Caco-2 (cell line): ENCODE results near the gene RNF114. TPM values are rescaled to one million over a fixed set of nuclear protein-coding genes. Genes with fewer than 3 reads are reported as not detected.

ENCODE experiments used
- BruUV-seq: library from RNA; stranded (reverse); fragments of 400-500 nt; replicated peaks from 2 replicates; lab custom pipeline; 2021; lab: Mats Ljungman, UMichigan
- CTCF ChIA-PET: fragments of 300-600 bp; sonication (Branson Sonifier 250); formaldehyde crosslinking; loops from one replicate; lab custom pipeline; 2022; ENCODE audit warnings: antibody characterized with exemption; lab: Charles Lee
- POLR2A ChIA-PET: fragments of 300-600 bp; sonication (Branson Sonifier 250); formaldehyde crosslinking; loops from one replicate; lab custom pipeline; 2022; ENCODE audit warnings: antibody characterized with exemption; lab: Charles Lee
- DNase-seq, 2 experiments: peaks; one replicate each; pipeline versions ENCODE4 v3.0.0 to v3.0.0-alpha.2; 2020 to 2022
- H3K27me3 ChIP-seq: replicated peaks from 2 replicates; pipeline ENCODE4 v1.6.0; 2011; ENCODE audit warnings: low read length; ENCODE audit not compliant: control insufficient read depth, insufficient read depth
- H3K36me3 ChIP-seq: 2 replicates; pipeline ENCODE4 v1.5.1; 2011; ENCODE audit warnings: low read length; ENCODE audit not compliant: control insufficient read depth, insufficient read depth
- H3K4me1 ChIP-seq: fragments of 250-450 bp; sonication (Bioruptor Pico); 2 replicates; pipeline ENCODE4 v1.5.1; 2020; ENCODE audit warnings: mild to moderate bottlenecking
- H3K4me3 ChIP-seq: 2 replicates; pipeline ENCODE4 v1.5.1; 2011; ENCODE audit warnings: low read depth, mild to moderate bottlenecking, control low read depth, low read length
- H3K9me3 ChIP-seq: fragments of 250-450 bp; sonication (Bioruptor Pico); 2 replicates; pipeline ENCODE4 v1.5.1; 2020; ENCODE audit warnings: mild to moderate bottlenecking, moderate library complexity
- H3K27ac Mint-ChIP-seq: one replicate; pipeline ENCODE4 v1.8.0; 2022; ENCODE audit warnings: mixed read lengths; ENCODE audit not compliant: unreplicated experiment
- H3K27me3 Mint-ChIP-seq: one replicate; pipeline ENCODE4 v1.8.0; 2022; ENCODE audit warnings: mixed read lengths; ENCODE audit not compliant: insufficient read depth, unreplicated experiment
- H3K36me3 Mint-ChIP-seq: one replicate; pipeline ENCODE4 v1.8.0; 2022; ENCODE audit warnings: mild to moderate bottlenecking, mixed read lengths; ENCODE audit not compliant: insufficient read depth, unreplicated experiment
- H3K4me1 Mint-ChIP-seq: one replicate; pipeline ENCODE4 v1.8.0; 2022; ENCODE audit warnings: low read depth, mixed read lengths; ENCODE audit not compliant: unreplicated experiment
- H3K4me3 Mint-ChIP-seq: one replicate; pipeline ENCODE4 v1.8.0; 2022; ENCODE audit warnings: mild to moderate bottlenecking, moderate library complexity, mixed read lengths; ENCODE audit not compliant: unreplicated experiment
- H3K9me3 Mint-ChIP-seq: one replicate; pipeline ENCODE4 v1.8.0; 2022; ENCODE audit warnings: mixed read lengths; ENCODE audit not compliant: unreplicated experiment
- intact Hi-C: fragments of 100-400 bp; cut with micrococcal nuclease; formaldehyde crosslinking; loops from one replicate; pipeline ENCODE4 v1.10.0; 2022; ENCODE audit not compliant: unreplicated experiment
- total RNA-seq: library from RNA; stranded (reverse); gene quantifications from 2 replicates; pipeline ENCODE4 v1.2.3, GENCODE V29; 2022
- TF ChIP-seq, protein P1 (sequence below), 2 experiments: fragments of 200-600 bp in 1 of 2; IDR thresholded peaks; 1 replicate in 1 of 2; 2 replicates in 1 of 2; pipeline versions ENCODE4 v1.5.1 to v1.8.0; 2011 to 2022; ENCODE audit warnings: antibody characterized with exemption in 1 of 2, control low read depth in 1 of 2, inconsistent platforms in 1 of 2, low read depth in 1 of 2, low read length in 1 of 2, mild to moderate bottlenecking in 1 of 2, moderate library complexity in 1 of 2; ENCODE audit not compliant: insufficient read depth in 1 of 2, severe bottlenecking in 1 of 2, unreplicated experiment in 1 of 2

Gene RNF114
- total RNA-seq, 1 experiment from 2014 or later = 154 TPM

- peaks cover 1% of the 10 kb centered on the region; the same call in 1 of the 2 replicates for H3K36me3 ChIP-seq
- H3K27ac Mint-ChIP-seq = no peak overlapping the region
- H3K4me1 Mint-ChIP-seq = peaks cover 11% of the 10 kb centered on the region
- intact Hi-C loops = no loop called here
- DNase-seq = no peak
- no peak overlapping the region for H3K4me3 ChIP-seq
- CTCF ChIA-PET = interaction anchor here (0.7 to 2.6 kb wide), 4 partner anchors 10 to 482 kb away, joined by 3 to 23 read pairs (median 8); no protein-coding TSS in a partner anchor
- no TSS peak for BruUV-seq
- TF ChIP-seq, protein P1, sequence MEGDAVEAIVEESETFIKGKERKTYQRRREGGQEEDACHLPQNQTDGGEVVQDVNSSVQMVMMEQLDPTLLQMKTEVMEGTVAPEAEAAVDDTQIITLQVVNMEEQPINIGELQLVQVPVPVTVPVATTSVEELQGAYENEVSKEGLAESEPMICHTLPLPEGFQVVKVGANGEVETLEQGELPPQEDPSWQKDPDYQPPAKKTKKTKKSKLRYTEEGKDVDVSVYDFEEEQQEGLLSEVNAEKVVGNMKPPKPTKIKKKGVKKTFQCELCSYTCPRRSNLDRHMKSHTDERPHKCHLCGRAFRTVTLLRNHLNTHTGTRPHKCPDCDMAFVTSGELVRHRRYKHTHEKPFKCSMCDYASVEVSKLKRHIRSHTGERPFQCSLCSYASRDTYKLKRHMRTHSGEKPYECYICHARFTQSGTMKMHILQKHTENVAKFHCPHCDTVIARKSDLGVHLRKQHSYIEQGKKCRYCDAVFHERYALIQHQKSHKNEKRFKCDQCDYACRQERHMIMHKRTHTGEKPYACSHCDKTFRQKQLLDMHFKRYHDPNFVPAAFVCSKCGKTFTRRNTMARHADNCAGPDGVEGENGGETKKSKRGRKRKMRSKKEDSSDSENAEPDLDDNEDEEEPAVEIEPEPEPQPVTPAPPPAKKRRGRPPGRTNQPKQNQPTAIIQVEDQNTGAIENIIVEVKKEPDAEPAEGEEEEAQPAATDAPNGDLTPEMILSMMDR (IDR thresholded peaks at IDR 0.05; ENCODE audit: insufficient read depth in 1 of 2, low read depth in 1 of 2, low read length in 1 of 2, severe bottlenecking in 1 of 2, unreplicated experiment in 1 of 2) = no peak
- POLR2A ChIA-PET = interaction anchor here (0.6 to 1.1 kb wide), 4 partner anchors 23 to 165 kb away, joined by 3 to 5 read pairs (median 4); no protein-coding TSS in a partner anchor
- no peak overlapping the region for H3K4me3 Mint-ChIP-seq
- no peaks in the 10 kb centered on the region for H3K27me3 Mint-ChIP-seq
- H3K9me3 Mint-ChIP-seq = no peaks in the 10 kb centered on the region
- H3K9me3 ChIP-seq = no peaks in the 10 kb centered on the region
- no peaks in the 10 kb centered on the region for H3K27me3 ChIP-seq
- H3K36me3 Mint-ChIP-seq = peaks cover 6% of the 10 kb centered on the region
- peaks cover 10% of the 10 kb centered on the region; the same call in 1 of the 2 replicates for H3K4me1 ChIP-seq
Measured at GRCh38 chr20:49989234-49990065, 53.3 kb downstream of the RNF114 start.

GRCh38 chr20:49990271-49990720 lies 54.1 kb downstream of the RNF114 start:
- peaks cover 11% of the 10 kb centered on the region for H3K4me1 Mint-ChIP-seq

GRCh38 chr20:49993301-49993751 lies 57.1 kb downstream of the RNF114 start:
- Mint-ChIP-seq H3K4me1 (peaks cover 12% of the 10 kb centered on the region), H3K9me3 (no peaks in the 10 kb centered on the region), H3K4me3 (no peak overlapping the region), H3K27ac (no peak overlapping the region), H3K27me3 (no peaks in the 10 kb centered on the region), H3K36me3 (peaks cover 10% of the 10 kb centered on the region)
- ChIA-PET POLR2A (interaction anchor here (0.5 kb wide), 1 partner anchor 23 kb away, joined by 3 read pairs; no protein-coding TSS in a partner anchor), CTCF (interaction anchor here (0.7 kb wide), 1 partner anchor 23 kb away, joined by 3 read pairs; no protein-coding TSS in a partner anchor)
- no peak for DNase-seq
- H3K4me3 ChIP-seq = no peak overlapping the region
- TF ChIP-seq, protein P1 (IDR thresholded peaks at IDR 0.05; ENCODE audit: insufficient read depth in 1 of 2, low read depth in 1 of 2, low read length in 1 of 2, severe bottlenecking in 1 of 2, unreplicated experiment in 1 of 2) = no peak
- H3K4me1 ChIP-seq = peaks cover 20% of the 10 kb centered on the region
- H3K27me3 ChIP-seq = no peaks in the 10 kb centered on the region
- no TSS peak for BruUV-seq
- no peaks in the 10 kb centered on the region for H3K36me3 ChIP-seq
- intact Hi-C loops = no loop called here
- H3K9me3 ChIP-seq = no peaks in the 10 kb centered on the region

More at GRCh38 chr20:49990271-49990720, 54.1 kb downstream of the RNF114 start:
- POLR2A ChIA-PET = no interaction called here
- Mint-ChIP-seq H3K36me3 (peaks cover 6% of the 10 kb centered on the region), H3K9me3 (no peaks in the 10 kb centered on the region), H3K27me3 (no peaks in the 10 kb centered on the region), H3K27ac (no peak overlapping the region), H3K4me3 (no peak overlapping the region)
- intact Hi-C loops = no loop called here
- no peaks in the 10 kb centered on the region for H3K36me3 ChIP-seq
- DNase-seq = no peak
- peaks cover 10% of the 10 kb centered on the region; the same call in 1 of the 2 replicates for H3K4me1 ChIP-seq
- CTCF ChIA-PET = interaction anchor here (1.4 to 2.6 kb wide), 2 partner anchors 11 to 81 kb away, joined by 4 to 23 read pairs; no protein-coding TSS in a partner anchor
- no TSS peak for BruUV-seq
- TF ChIP-seq, protein P1 (IDR thresholded peaks at IDR 0.05; ENCODE audit: insufficient read depth in 1 of 2, low read depth in 1 of 2, low read length in 1 of 2, severe bottlenecking in 1 of 2, unreplicated experiment in 1 of 2) = no peak
- no peaks in the 10 kb centered on the region for H3K27me3 ChIP-seq
- H3K9me3 ChIP-seq = no peaks in the 10 kb centered on the region
- no peak overlapping the region for H3K4me3 ChIP-seq
